DOHH2 (cell line): ENCODE measurements around the gene TUFT1.

Source experiments
- EZH2phosphoT487 ChIP-seq: fragments of 200-600 bp; sonication (generic); IDR thresholded peaks from 2 replicates; pipeline ENCODE4 v1.6.1; 2017; ENCODE audit warnings: borderline replicate concordance, mild to moderate bottlenecking, antibody characterized with exemption, low read length, moderate library complexity, mixed read lengths
- TF ChIP-seq, protein P1 (sequence below): fragments of 200-600 bp; sonication (generic); IDR thresholded peaks from one replicate; pipeline ENCODE4 v1.5.1; 2014; ENCODE audit warnings: antibody characterized with exemption, mild to moderate bottlenecking, low read depth, low read length; ENCODE audit not compliant: poor library complexity, severe bottlenecking

DNA sequence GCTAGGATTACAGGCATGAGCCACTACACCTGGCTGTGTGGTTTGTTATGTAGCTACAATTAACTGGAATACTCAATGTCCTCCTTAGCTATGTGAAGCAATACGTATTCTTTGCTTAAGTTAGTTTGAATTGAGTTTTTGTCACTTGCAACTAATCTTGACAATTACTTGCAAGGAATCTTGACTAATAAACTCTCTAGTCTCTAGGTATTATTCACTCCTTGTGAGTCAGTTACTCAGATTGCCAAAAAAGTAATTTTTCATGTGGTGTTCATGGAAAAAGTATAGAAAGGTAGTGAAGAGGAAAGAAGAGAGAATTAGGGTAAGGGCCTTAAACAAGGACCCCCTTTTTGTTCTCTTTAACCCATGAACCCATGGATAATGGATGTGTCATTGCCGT is 64.2 kb downstream of the TUFT1 start:
- TF ChIP-seq, protein P1, sequence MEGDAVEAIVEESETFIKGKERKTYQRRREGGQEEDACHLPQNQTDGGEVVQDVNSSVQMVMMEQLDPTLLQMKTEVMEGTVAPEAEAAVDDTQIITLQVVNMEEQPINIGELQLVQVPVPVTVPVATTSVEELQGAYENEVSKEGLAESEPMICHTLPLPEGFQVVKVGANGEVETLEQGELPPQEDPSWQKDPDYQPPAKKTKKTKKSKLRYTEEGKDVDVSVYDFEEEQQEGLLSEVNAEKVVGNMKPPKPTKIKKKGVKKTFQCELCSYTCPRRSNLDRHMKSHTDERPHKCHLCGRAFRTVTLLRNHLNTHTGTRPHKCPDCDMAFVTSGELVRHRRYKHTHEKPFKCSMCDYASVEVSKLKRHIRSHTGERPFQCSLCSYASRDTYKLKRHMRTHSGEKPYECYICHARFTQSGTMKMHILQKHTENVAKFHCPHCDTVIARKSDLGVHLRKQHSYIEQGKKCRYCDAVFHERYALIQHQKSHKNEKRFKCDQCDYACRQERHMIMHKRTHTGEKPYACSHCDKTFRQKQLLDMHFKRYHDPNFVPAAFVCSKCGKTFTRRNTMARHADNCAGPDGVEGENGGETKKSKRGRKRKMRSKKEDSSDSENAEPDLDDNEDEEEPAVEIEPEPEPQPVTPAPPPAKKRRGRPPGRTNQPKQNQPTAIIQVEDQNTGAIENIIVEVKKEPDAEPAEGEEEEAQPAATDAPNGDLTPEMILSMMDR = no peak
- no peak for TF ChIP-seq EZH2phosphoT487
